Measurements from ENCODE around the gene OTOG.

The OTOG gene

DNA sequence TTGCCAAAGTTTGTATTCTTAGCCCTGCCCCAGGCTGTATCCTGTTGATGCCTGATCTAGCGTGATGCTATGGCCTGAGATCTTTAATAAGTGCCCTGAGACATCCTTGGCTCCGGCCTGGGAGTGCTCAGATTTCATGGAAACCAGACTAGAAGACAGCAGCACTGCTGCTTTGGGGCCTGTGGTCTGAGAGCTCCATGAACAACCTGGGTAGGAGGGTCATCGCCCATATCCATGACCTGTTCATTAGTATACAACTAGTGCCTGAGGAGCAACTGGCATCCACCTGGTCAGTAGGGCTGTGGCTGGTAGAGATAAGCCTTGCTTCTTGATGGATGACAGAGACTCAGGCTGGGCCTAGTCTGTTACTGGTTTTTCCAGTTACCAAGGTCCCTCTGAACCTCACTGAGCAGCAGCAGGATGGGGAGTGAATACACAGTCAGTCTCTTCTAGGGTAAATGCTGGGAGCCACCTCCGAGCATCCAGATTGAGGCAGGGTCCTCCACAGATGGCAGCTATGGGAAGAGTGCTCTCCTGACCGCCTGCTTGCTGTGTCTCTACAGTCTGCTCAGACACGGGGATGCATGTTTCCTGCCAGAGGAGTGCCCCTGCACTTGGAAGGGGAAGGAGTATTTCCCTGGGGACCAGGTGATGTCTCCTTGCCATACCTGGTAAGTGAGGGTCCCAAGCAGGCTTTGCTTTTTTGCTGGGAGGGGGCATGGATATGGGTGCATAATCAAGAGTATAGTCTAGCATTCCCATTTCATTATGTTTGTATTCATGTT, 39.0 kb downstream of the OTOG start:
- Histone ChIP-seq H3K9me2 (replicated peaks; ENCODE audit: insufficient read depth, low read length) (no peaks in the 10 kb centered on the region), H3K79me2 (ENCODE audit: low read length) (no peaks in the 10 kb centered on the region), H3K27ac (ENCODE audit: low read length) (no peak overlapping the region), H3K36me3 (replicated peaks; ENCODE audit: insufficient read depth, low read length) (no peaks in the 10 kb centered on the region), H3K27me3 (replicated peaks; ENCODE audit: insufficient read depth, low read length) (peaks cover 10% of the 10 kb centered on the region; the same call in 1 of the 2 replicates), H3K9me3 (replicated peaks; ENCODE audit: insufficient read depth, low read length) (no peaks in the 10 kb centered on the region), H3F3A (ENCODE audit: insufficient read depth, low read length) (no peaks in the 10 kb centered on the region), H2AFZ (ENCODE audit: low read length) (no peak overlapping the region), H3K4me1 (ENCODE audit: low read length) (no peaks in the 10 kb centered on the region), H4K20me1 (ENCODE audit: insufficient read depth, low read length) (no peaks in the 10 kb centered on the region), H3K4me3 (ENCODE audit: low read length) (no peak overlapping the region), H3K9ac (ENCODE audit: low read length) (no peak overlapping the region), H3K4me2 (ENCODE audit: low read depth, low read length) (no peak overlapping the region)
- TF ChIP-seq EZH2phosphoT487 (IDR thresholded peaks at IDR 0.05; ENCODE audit: low read length) (no peak), EZH2 (optimal IDR thresholded peaks at IDR 0.05; ENCODE audit: low read depth, low read length) (no peak), CTCF (IDR thresholded peaks at IDR 0.05; ENCODE audit: low read length) (no peak)
- no peak for DNase-seq

- Histone ChIP-seq H3K79me2 (ENCODE audit: low read length) (no peaks in the 10 kb centered on the region), H3K9me2 (replicated peaks; ENCODE audit: insufficient read depth, low read length) (no peaks in the 10 kb centered on the region), H3K27me3 (replicated peaks; ENCODE audit: insufficient read depth, low read length) (peaks cover 10% of the 10 kb centered on the region; the same call in 1 of the 2 replicates), H3K36me3 (replicated peaks; ENCODE audit: insufficient read depth, low read length) (no peaks in the 10 kb centered on the region), H4K20me1 (ENCODE audit: insufficient read depth, low read length) (no peaks in the 10 kb centered on the region), H3K27ac (ENCODE audit: low read length) (no peak overlapping the region), H3K9ac (ENCODE audit: low read length) (no peak overlapping the region), H3K4me2 (ENCODE audit: low read depth, low read length) (no peak overlapping the region), H3K9me3 (replicated peaks; ENCODE audit: insufficient read depth, low read length) (no peaks in the 10 kb centered on the region), H3K4me1 (ENCODE audit: low read length) (no peaks in the 10 kb centered on the region), H3F3A (ENCODE audit: insufficient read depth, low read length) (no peaks in the 10 kb centered on the region), H2AFZ (ENCODE audit: low read length) (no peak overlapping the region), H3K4me3 (ENCODE audit: low read length) (no peak overlapping the region)
- TF ChIP-seq CTCF (IDR thresholded peaks at IDR 0.05; ENCODE audit: low read length) (no peak), EZH2 (optimal IDR thresholded peaks at IDR 0.05; ENCODE audit: low read depth, low read length) (no peak), EZH2phosphoT487 (IDR thresholded peaks at IDR 0.05; ENCODE audit: low read length) (no peak)
- no peak for DNase-seq
Measured at GRCh38 chr11:17588166-17588565, 41.1 kb downstream of the OTOG start.

DNA sequence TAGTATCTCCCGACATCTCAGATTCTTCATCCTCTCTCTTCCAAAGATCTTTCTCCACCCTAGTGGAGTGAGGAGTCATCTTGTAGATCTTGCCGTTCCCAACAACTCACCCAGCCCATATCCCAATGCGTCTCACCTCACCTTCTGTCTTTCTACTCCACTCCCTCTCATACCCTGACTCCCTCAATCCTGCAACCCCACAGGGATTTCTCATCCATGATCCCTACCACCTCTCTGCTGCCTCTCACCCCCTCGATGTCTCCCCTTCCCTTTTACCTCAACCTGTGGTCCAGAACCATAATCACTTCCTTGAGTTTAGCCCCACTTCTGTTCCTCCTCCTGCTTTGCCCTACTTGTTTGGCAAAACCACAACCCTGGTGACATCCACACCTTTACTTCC, 41.7 kb downstream of the OTOG start:
- TF ChIP-seq CTCF (IDR thresholded peaks at IDR 0.05; ENCODE audit: low read length) (no peak), EZH2 (optimal IDR thresholded peaks at IDR 0.05; ENCODE audit: low read depth, low read length) (no peak), EZH2phosphoT487 (IDR thresholded peaks at IDR 0.05; ENCODE audit: low read length) (no peak)
- H3K4me1 ChIP-seq (ENCODE audit: low read length) = no peaks in the 10 kb centered on the region
- no peaks in the 10 kb centered on the region for H3K9me2 ChIP-seq (replicated peaks; ENCODE audit: insufficient read depth, low read length)
- no peak overlapping the region for H3K4me2 ChIP-seq (ENCODE audit: low read depth, low read length)
- no peaks in the 10 kb centered on the region for H4K20me1 ChIP-seq (ENCODE audit: insufficient read depth, low read length)
- no peak overlapping the region for H3K27ac ChIP-seq (ENCODE audit: low read length)
- H3K36me3 ChIP-seq (replicated peaks; ENCODE audit: insufficient read depth, low read length) = no peaks in the 10 kb centered on the region
- no peak overlapping the region for H3K4me3 ChIP-seq (ENCODE audit: low read length)
- H3K9ac ChIP-seq (ENCODE audit: low read length) = no peak overlapping the region
- no peak for DNase-seq
- H3K79me2 ChIP-seq (ENCODE audit: low read length) = no peaks in the 10 kb centered on the region
- H3F3A ChIP-seq (ENCODE audit: insufficient read depth, low read length) = no peaks in the 10 kb centered on the region
- H3K9me3 ChIP-seq (replicated peaks; ENCODE audit: insufficient read depth, low read length) = no peaks in the 10 kb centered on the region
- peaks cover 10% of the 10 kb centered on the region; the same call in 1 of the 2 replicates for H3K27me3 ChIP-seq (replicated peaks; ENCODE audit: insufficient read depth, low read length)
- no peak overlapping the region for H2AFZ ChIP-seq (ENCODE audit: low read length)
